GM21786 (cell line): Measurements from ENCODE around the gene B3GNT7.
"Not testable (repeated sequence)": the region's sequence is repeated elsewhere in the genome, so short reads cannot be mapped to it uniquely, and the experiment has no call there.

Experiments used
- ATAC-seq: cut with Tn5 transposase; IDR thresholded peaks from one replicate; pipeline ENCODE4 v1.9.1; 2021; ENCODE audit not compliant: unreplicated experiment

The B3GNT7 gene

GRCh38 chr2:231423176-231423575 lies 27.7 kb downstream of the B3GNT7 start:
- ATAC-seq, result no peak

GRCh38 chr2:231425291-231425810 lies 29.8 kb downstream of the B3GNT7 start:
- ATAC-seq, result no peak

GRCh38 chr2:231425811-231426703 lies 30.5 kb downstream of the B3GNT7 start:
- no peak for ATAC-seq

- no peak for ATAC-seq
These were observed 31.6 kb downstream of the B3GNT7 start for GRCh38 chr2:231427116-231427515.

- no peak for ATAC-seq
These were observed 33.6 kb downstream of the B3GNT7 start for GRCh38 chr2:231429152-231429551.

DNA sequence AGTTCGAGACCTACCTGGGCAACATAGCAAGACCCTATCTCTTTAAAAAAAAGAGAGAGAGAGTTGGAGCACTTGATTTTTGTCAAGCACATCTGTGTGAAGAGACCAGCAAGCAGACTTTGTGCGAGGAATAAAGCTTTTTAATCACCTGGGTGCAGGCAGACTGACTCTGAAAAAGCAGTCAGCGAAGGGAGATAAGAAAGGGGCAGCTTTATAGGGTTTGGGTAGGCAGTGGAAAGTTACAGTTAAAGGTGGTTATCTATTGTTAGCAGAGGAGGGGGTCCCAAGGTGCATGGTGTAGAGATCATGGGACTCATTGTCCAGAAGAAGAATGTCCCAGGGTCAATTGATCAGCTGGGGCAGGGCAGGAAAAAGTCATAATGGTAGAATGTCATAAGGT lies 34.4 kb downstream of the B3GNT7 start:
- no peak for ATAC-seq

GRCh38 chr2:231430437-231430836 lies 34.9 kb downstream of the B3GNT7 start:
- not testable (repeated sequence) for ATAC-seq

DNA sequence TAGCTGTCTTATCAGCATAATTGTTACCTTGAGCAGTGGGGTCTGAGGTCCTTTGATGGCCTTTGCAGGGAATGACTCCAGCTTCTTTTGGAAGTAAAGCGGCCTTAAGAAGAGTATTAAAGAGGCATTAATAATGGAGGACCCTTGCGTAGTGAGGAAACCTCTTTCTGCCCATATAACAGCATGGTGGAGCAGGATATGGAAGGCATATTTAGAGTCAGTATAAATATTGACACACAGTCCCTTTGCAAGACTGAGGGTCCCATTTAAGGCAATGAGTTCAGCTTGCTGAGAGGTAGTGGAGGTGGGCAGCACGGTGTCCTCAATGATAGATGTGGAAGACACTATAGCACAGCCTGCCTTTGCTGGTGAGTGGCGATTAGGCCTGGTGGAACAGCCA lies 36.1 kb downstream of the B3GNT7 start:
- ATAC-seq, result no peak

- no peak for ATAC-seq
These were observed 38.5 kb downstream of the B3GNT7 start for GRCh38 chr2:231433990-231434389.

- no peak for ATAC-seq
These were observed 41.4 kb downstream of the B3GNT7 start for GRCh38 chr2:231436957-231437356.

- ATAC-seq, result no peak
These were observed 54.1 kb downstream of the B3GNT7 start for GRCh38 chr2:231449503-231450054.

DNA sequence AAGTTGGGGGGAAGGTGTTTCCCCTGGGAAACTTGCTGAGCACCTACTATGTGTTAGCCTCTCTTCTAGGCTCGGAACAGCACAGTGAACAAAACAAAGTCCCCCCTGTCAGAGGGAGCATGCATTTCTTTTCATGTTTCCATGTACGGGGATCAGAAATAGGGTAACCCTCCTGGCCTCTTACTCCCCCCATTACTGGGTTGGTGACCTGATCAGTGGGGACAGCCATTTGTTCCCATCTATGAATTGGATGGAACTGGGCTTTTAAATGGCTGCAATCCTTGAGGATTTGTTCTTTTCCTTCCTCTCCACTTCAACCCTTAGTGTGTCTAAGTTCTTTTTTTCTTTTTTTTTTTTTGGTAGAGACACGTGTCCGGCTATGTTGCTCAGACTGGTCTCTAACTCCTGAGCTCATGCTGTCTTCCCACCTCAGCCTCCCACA lies 55.1 kb downstream of the B3GNT7 start:
- ATAC-seq, result no peak
